SK-N-SH (cell line): Measurements from ENCODE around the gene ASCL5. TPM values are rescaled to one million over a fixed set of nuclear protein-coding genes. Genes with fewer than 3 reads are reported as not detected.

ENCODE experiments used
- CTCF ChIA-PET: fragments of 300-600, 350-600 bp; formaldehyde crosslinking; extraction: SDS; loops from one replicate; lab custom pipeline; 2021; lab: Yijun Ruan, JAX
- POLR2A ChIA-PET: fragments of 350-600 bp; sonication (Branson Sonifier 250); formaldehyde crosslinking; extraction: SDS; loops from one replicate; lab custom pipeline; 2020; ENCODE audit warnings: antibody characterized with exemption, inconsistent platforms; lab: Yijun Ruan, JAX
- DNase-seq: peaks from one replicate; pipeline ENCODE4 v3.0.0; 2012
- H2AFZ ChIP-seq: fragments of 200-600 bp; sonication (generic); 2 replicates; pipeline ENCODE4 v1.8.1; 2016; ENCODE audit warnings: antibody characterized with exemption, mild to moderate bottlenecking, low read depth
- H3F3A ChIP-seq: fragments of 200-600 bp; sonication (generic); replicated peaks from 2 replicates; pipeline ENCODE3; 2016; ENCODE audit warnings: antibody characterized with exemption, mild to moderate bottlenecking; ENCODE audit not compliant: insufficient read depth
- H3K27ac ChIP-seq, 2 experiments: fragments of 200-500 bp in 1 of 2; fragments of 200-600 bp in 1 of 2; sonication (Bioruptor generic) in 1 of 2; sonication (generic), shearing (Covaris generic) in 1 of 2; 2 replicates each; pipeline versions ENCODE4 v1.5.1 to v1.6.1; 2014 to 2016; ENCODE audit warnings: low read depth in 2 of 2, inconsistent platforms in 1 of 2, low read length in 1 of 2, mild to moderate bottlenecking in 1 of 2, mixed read lengths in 1 of 2
- H3K27me3 ChIP-seq: fragments of 200-600 bp; sonication (generic), shearing (Covaris generic); 2 replicates; pipeline ENCODE4 v1.6.1; 2016; ENCODE audit warnings: mixed run types; ENCODE audit not compliant: insufficient read depth
- H3K36me3 ChIP-seq, 2 experiments: fragments of 200-500 bp in 1 of 2; fragments of 200-600 bp in 1 of 2; sonication (Bioruptor generic) in 1 of 2; sonication (generic) in 1 of 2; replicated peaks in 1 of 2; 2 replicates each; pipeline versions ENCODE3 to v1.5.1; 2014 to 2016; ENCODE audit warnings: low read length in 1 of 2, mild to moderate bottlenecking in 1 of 2; ENCODE audit not compliant: insufficient read depth in 2 of 2, control insufficient read depth in 1 of 2
- H3K4me1 ChIP-seq, 2 experiments: fragments of 200-500 bp in 1 of 2; fragments of 200-600 bp in 1 of 2; sonication (Bioruptor generic) in 1 of 2; sonication (generic), shearing (Covaris generic) in 1 of 2; 2 replicates each; pipeline versions ENCODE4 v1.5.1 to v1.6.1; 2014 to 2016; ENCODE audit warnings: low read depth in 1 of 2, low read length in 1 of 2, mixed run types in 1 of 2; ENCODE audit not compliant: insufficient read depth in 2 of 2, control insufficient read depth in 1 of 2
- H3K4me2 ChIP-seq: fragments of 200-600 bp; sonication (generic), shearing (Covaris generic); 2 replicates; pipeline ENCODE4 v1.6.1; 2017; ENCODE audit warnings: mixed run types
- H3K4me3 ChIP-seq, 2 experiments: fragments of 200-500 bp in 1 of 2; fragments of 200-600 bp in 1 of 2; sonication (Bioruptor generic) in 1 of 2; sonication (generic), shearing (Covaris generic) in 1 of 2; 2 replicates each; pipeline versions ENCODE4 v1.5.1 to v1.8.1; 2014 to 2016; ENCODE audit warnings: low read depth in 2 of 2, inconsistent platforms in 1 of 2, low read length in 1 of 2, mild to moderate bottlenecking in 1 of 2, mixed read lengths in 1 of 2, moderate library complexity in 1 of 2
- H3K79me2 ChIP-seq: fragments of 200-600 bp; sonication (generic); 2 replicates; pipeline ENCODE4 v1.8.1; 2017; ENCODE audit warnings: mild to moderate bottlenecking; ENCODE audit not compliant: insufficient read depth
- H3K9ac ChIP-seq: fragments of 200-600 bp; sonication (generic); 2 replicates; pipeline ENCODE4 v1.6.1; 2017; ENCODE audit warnings: mixed run types
- H3K9me2 ChIP-seq: fragments of 200-600 bp; sonication (generic); 2 replicates; pipeline ENCODE4 v1.6.1; 2017; ENCODE audit warnings: mixed run types
- H3K9me3 ChIP-seq: fragments of 200-600 bp; sonication (generic); 2 replicates; pipeline ENCODE4 v1.6.1; 2017; ENCODE audit warnings: mixed run types, mild to moderate bottlenecking, moderate library complexity
- H4K20me1 ChIP-seq: fragments of 200-600 bp; sonication (generic); 2 replicates; pipeline ENCODE4 v1.6.1; 2017; ENCODE audit warnings: mild to moderate bottlenecking, mixed run types; ENCODE audit not compliant: insufficient read depth
- ELF1 ChIP-seq: IDR thresholded peaks from 2 replicates; pipeline ENCODE4 v1.4.0; 2012
- EZH2phosphoT487 ChIP-seq: fragments of 200-600 bp; sonication (generic); IDR thresholded peaks from 2 replicates; pipeline ENCODE4 v1.6.1; 2017; ENCODE audit warnings: low read depth, mixed run types, mild to moderate bottlenecking, antibody characterized with exemption, moderate library complexity, borderline replicate concordance
- FOXJ3 ChIP-seq: sonication (generic); formaldehyde crosslinking; IDR thresholded peaks from 2 replicates; pipeline ENCODE4 v1.5.1; 2020; ENCODE audit warnings: mild to moderate bottlenecking, missing genetic modification reagents
- GABPA ChIP-seq: IDR thresholded peaks from 2 replicates; pipeline ENCODE4 v1.4.0; 2012; ENCODE audit warnings: low read depth, mild to moderate bottlenecking
- GATA2 ChIP-seq: sonication (generic); formaldehyde crosslinking; IDR thresholded peaks from 2 replicates; pipeline ENCODE4 v1.5.0; 2020; ENCODE audit warnings: mild to moderate bottlenecking, missing genetic modification reagents
- JUND ChIP-seq: IDR thresholded peaks from 2 replicates; pipeline ENCODE4 v1.4.0; 2012
- MXI1 ChIP-seq: IDR thresholded peaks from 2 replicates; pipeline ENCODE4 v1.6.1; 2012; ENCODE audit warnings: mild to moderate bottlenecking, low read depth, low read length, improper control_type of control experiment
- NFIC ChIP-seq: IDR thresholded peaks from 2 replicates; pipeline ENCODE4 v1.4.0; 2012; ENCODE audit warnings: borderline replicate concordance
- RAD21 ChIP-seq: IDR thresholded peaks from 2 replicates; pipeline ENCODE4 v1.6.1; 2012; ENCODE audit warnings: mild to moderate bottlenecking, low read length
- RCOR1 ChIP-seq: fragments of 150-350 bp; IDR thresholded peaks from 2 replicates; pipeline ENCODE4 v1.6.1; 2017; ENCODE audit warnings: antibody characterized with exemption, low read length
- RFX5 ChIP-seq: IDR thresholded peaks from 2 replicates; pipeline ENCODE4 v1.6.1; 2012; ENCODE audit warnings: mild to moderate bottlenecking, improper control_type of control experiment, low read length
- RXRA ChIP-seq: IDR thresholded peaks from 2 replicates; pipeline ENCODE4 v1.4.0; 2012; ENCODE audit warnings: low read depth, mild to moderate bottlenecking, borderline replicate concordance
- SMC3 ChIP-seq: IDR thresholded peaks from 2 replicates; pipeline ENCODE4 v1.6.1; 2012; ENCODE audit warnings: low read depth, low read length, improper control_type of control experiment
- TEAD4 ChIP-seq: IDR thresholded peaks from 2 replicates; pipeline ENCODE4 v1.4.0; 2012; ENCODE audit warnings: mild to moderate bottlenecking, borderline replicate concordance; ENCODE audit not compliant: insufficient read depth
- WGBS: methylation state at CpG from one replicate; pipeline ENCODE4 v1.1.6; 2017; ENCODE audit warnings: low lambda C conversion rate; 5-methylcytosine and 5-hydroxymethylcytosine counted together
- polyA plus RNA-seq, 3 experiments: library from polyadenylated mRNA; depleted of rRNA; stranded (reverse); fragments of >200 nt; gene quantifications; 2 replicates each; pipeline ENCODE4 v1.2.3, GENCODE V29; 2012
- TF ChIP-seq, protein P1 (sequence below): IDR thresholded peaks from 2 replicates; pipeline ENCODE4 v1.6.1; 2012; ENCODE audit warnings: mild to moderate bottlenecking, low read depth, low read length, moderate library complexity
- TF ChIP-seq, protein P2 (sequence below): fragments of 150-350 bp; IDR thresholded peaks from 2 replicates; pipeline ENCODE4 v1.6.1; 2017; ENCODE audit warnings: antibody characterized with exemption, low read length, low read depth, borderline replicate concordance
- TF ChIP-seq, protein P3 (sequence below): IDR thresholded peaks from 2 replicates; pipeline ENCODE4; 2012

ASCL5 gene
- polyA plus RNA-seq, 1 of the 3 experiments (the other 2 are of a cell fraction): not detected

DNA sequence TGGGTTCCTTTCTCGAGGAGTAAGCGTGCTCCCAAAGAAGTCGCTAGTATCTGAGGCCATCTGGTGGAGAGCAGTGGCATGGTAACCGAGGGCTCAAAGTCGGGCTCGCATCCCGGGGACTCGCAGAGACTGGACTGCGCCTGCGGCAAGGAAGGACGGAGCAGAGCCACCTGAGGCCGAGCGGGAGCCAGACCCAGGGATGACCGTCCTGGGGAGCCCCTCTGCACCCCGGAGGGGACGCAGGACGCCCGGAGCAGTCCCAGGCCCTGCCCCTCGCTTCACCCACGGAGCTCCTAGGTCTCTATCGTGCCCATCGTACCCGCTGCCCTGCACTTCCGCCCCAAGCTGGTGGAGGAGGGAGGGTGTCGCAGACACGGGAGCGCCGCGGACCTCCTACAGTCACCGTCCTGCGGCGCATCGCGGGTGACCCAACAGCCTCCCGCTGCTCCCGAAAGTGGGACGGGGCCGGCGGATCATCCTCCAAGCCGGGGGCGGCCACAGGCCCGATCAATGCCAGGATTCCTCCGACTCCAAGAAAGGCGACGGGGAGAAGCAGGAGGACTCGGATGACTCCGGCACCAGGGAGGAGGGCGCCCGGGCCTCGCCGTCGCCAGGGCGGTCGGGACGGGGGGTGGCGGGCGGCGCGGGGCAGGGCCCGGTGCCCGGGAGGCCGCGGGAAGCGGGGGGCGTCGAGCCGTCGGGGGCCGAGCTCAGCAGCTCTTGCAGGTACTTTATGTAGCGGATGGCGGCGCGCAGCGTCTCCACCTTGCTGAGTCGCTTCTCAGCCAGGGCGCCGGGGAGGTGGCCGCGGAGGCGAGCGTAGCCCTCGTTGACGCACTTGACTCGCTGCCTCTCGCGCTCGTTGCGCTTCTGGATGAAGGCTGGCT lies 12.5 kb downstream of the ASCL5 start (continued):
- TF ChIP-seq, protein P1, sequence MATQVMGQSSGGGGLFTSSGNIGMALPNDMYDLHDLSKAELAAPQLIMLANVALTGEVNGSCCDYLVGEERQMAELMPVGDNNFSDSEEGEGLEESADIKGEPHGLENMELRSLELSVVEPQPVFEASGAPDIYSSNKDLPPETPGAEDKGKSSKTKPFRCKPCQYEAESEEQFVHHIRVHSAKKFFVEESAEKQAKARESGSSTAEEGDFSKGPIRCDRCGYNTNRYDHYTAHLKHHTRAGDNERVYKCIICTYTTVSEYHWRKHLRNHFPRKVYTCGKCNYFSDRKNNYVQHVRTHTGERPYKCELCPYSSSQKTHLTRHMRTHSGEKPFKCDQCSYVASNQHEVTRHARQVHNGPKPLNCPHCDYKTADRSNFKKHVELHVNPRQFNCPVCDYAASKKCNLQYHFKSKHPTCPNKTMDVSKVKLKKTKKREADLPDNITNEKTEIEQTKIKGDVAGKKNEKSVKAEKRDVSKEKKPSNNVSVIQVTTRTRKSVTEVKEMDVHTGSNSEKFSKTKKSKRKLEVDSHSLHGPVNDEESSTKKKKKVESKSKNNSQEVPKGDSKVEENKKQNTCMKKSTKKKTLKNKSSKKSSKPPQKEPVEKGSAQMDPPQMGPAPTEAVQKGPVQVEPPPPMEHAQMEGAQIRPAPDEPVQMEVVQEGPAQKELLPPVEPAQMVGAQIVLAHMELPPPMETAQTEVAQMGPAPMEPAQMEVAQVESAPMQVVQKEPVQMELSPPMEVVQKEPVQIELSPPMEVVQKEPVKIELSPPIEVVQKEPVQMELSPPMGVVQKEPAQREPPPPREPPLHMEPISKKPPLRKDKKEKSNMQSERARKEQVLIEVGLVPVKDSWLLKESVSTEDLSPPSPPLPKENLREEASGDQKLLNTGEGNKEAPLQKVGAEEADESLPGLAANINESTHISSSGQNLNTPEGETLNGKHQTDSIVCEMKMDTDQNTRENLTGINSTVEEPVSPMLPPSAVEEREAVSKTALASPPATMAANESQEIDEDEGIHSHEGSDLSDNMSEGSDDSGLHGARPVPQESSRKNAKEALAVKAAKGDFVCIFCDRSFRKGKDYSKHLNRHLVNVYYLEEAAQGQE: no peak

DNA sequence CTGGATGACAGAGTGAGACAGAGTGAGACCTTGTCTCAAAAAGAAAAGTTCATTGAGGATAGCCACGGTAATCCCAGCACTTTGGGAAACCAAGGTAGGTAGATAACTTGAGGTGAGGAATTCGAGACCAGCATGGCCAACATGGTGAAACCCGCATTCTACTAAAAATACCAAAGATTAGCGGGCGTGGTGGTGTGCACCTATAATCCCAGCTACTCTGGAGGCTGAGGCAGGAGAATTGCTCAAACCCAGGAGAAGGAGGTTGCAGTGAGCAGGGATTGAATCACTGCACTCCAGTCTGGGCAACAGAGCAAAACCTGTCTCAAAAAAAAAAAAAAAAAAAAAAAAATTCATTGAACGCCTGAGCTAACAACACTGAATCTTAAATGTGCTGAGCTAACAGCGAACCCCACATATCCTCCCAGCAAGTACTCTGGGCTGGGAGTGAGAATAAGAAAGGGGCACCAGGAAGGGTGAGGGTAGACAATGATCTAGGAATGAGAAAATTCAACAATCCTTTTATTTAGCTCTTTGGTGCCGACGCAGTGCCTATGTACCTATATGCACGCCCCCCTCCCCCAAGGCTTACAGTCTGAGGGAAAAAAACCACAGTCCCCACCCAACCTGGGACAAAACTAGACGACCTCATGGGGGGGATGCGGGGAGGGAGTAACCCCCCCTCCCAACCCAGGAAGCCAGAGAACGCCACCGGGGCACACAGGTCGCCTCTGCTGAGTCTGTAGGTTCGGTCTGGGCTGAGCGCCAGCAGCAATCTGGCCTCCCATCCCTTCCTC lies 13.3 kb downstream of the ASCL5 start:
- Histone ChIP-seq H3K9ac (no peak overlapping the region), H3F3A (no peaks in the 10 kb centered on the region), H3K79me2 (no peaks in the 10 kb centered on the region), H3K9me2 (no peaks in the 10 kb centered on the region), H3K4me3 (peak overlapping the region; percentile 65 to 97), H3K27ac (no peak overlapping the region; a peak in 1 of 4 replicates), H3K27me3 (peaks cover 10% of the 10 kb centered on the region; the same call in 1 of the 2 replicates), H4K20me1 (no peaks in the 10 kb centered on the region), H2AFZ (0 out of 2 replicates have a peak overlapping the region, but pooled peaks have one; percentile 98), H3K9me3 (no peaks in the 10 kb centered on the region), H3K4me1 (peaks cover 0 to 7% of the 10 kb centered on the region in 2 experiments; a peak in 1 of 4 replicates), H3K4me2 (peak overlapping the region; percentile 87), H3K36me3 (no peaks in the 10 kb centered on the region)
- ChIA-PET POLR2A (interaction anchor here (0.9 kb wide), 1 partner anchor 141 kb away, joined by 3 read pairs; no protein-coding TSS in a partner anchor), CTCF (interaction anchor here (0.5 to 6.7 kb wide), 38 partner anchors 9 to 554 kb away, joined by 3 to 114 read pairs (median 3); no protein-coding TSS in a partner anchor)
- no peak for DNase-seq
- TF ChIP-seq GATA2 (CRISPR knock-in tag): no peak; the same call in 1 of the 2 replicates
- TF ChIP-seq, protein P2, sequence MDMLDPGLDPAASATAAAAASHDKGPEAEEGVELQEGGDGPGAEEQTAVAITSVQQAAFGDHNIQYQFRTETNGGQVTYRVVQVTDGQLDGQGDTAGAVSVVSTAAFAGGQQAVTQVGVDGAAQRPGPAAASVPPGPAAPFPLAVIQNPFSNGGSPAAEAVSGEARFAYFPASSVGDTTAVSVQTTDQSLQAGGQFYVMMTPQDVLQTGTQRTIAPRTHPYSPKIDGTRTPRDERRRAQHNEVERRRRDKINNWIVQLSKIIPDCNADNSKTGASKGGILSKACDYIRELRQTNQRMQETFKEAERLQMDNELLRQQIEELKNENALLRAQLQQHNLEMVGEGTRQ: no peak
- TF ChIP-seq NFIC: peak; percentile 73
- WGBS: 38% methylated on average over 17 of the region's 17 CpGs

DNA sequence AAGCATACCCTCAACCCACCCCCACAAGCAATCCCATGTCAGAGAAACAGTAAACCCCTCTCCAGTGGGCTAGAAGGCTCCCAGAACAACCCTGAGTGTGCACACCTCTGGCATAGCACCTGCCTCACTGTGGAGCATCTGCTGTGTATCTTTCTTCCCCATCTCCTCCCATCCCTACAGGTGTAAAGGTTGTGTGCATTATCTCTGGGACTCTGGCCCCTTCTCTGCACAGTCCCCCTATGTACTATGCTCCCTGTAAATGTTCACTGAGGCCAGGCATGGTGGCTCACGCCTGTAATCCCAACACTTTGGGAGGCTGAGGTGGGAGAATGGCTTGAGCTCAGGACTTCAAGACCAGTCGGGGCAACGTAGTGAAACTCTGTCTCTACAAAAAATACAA lies 14.1 kb downstream of the ASCL5 start:
- H3F3A ChIP-seq: no peaks in the 10 kb centered on the region
- no peaks in the 10 kb centered on the region for H3K36me3 ChIP-seq
- H3K4me3 ChIP-seq: no peak overlapping the region
- no peaks in the 10 kb centered on the region for H3K9me2 ChIP-seq
- no peak overlapping the region for H3K27ac ChIP-seq
- H3K79me2 ChIP-seq: no peaks in the 10 kb centered on the region
- no peaks in the 10 kb centered on the region for H4K20me1 ChIP-seq
- H3K27me3 ChIP-seq: peaks cover 17% of the 10 kb centered on the region; the same call in 1 of the 2 replicates
- ChIA-PET POLR2A (no interaction called here), CTCF (interaction anchor here (0.9 to 6.7 kb wide), 10 partner anchors 17 to 491 kb away, joined by 3 to 114 read pairs (median 8); no protein-coding TSS in a partner anchor)
- 90% methylated on average over 3 of the region's 3 CpGs for WGBS
- peaks cover 0 to 7% of the 10 kb centered on the region in 2 experiments; a peak in 1 of 4 replicates for H3K4me1 ChIP-seq
- no peak for DNase-seq
- no peak overlapping the region for H2AFZ ChIP-seq
- H3K9me3 ChIP-seq: no peaks in the 10 kb centered on the region
- H3K4me2 ChIP-seq: no peak overlapping the region
- no peak overlapping the region for H3K9ac ChIP-seq
- TF ChIP-seq ELF1: no peak
- TF ChIP-seq RXRA: no peak
- no peak for TF ChIP-seq JUND
- TF ChIP-seq RCOR1: no peak
- no peak for TF ChIP-seq FOXJ3
- no peak for TF ChIP-seq MXI1
- TF ChIP-seq TEAD4: no peak
- TF ChIP-seq SMC3: no peak
- no peak for TF ChIP-seq NFIC
- no peak for TF ChIP-seq RAD21
- TF ChIP-seq EZH2phosphoT487: no peak
- no peak for TF ChIP-seq GABPA
- TF ChIP-seq, protein P3, sequence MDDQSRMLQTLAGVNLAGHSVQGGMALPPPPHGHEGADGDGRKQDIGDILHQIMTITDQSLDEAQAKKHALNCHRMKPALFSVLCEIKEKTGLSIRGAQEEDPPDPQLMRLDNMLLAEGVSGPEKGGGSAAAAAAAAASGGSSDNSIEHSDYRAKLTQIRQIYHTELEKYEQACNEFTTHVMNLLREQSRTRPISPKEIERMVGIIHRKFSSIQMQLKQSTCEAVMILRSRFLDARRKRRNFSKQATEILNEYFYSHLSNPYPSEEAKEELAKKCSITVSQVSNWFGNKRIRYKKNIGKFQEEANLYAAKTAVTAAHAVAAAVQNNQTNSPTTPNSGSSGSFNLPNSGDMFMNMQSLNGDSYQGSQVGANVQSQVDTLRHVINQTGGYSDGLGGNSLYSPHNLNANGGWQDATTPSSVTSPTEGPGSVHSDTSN: no peak
- TF ChIP-seq RFX5: no peak
